OCI-LY7 (cell line): ENCODE results near the gene ACTL8.

Experiments used
- EZH2phosphoT487 ChIP-seq: fragments of 200-600 bp; sonication (generic); IDR thresholded peaks from 2 replicates; pipeline ENCODE4 v1.6.1; 2018; ENCODE audit warnings: low read depth, borderline replicate concordance, mild to moderate bottlenecking, mixed run types, antibody characterized with exemption, low read length, moderate library complexity, mixed read lengths
- TF ChIP-seq, protein P1 (sequence below): fragments of 200-600 bp; sonication (generic); conservative IDR thresholded peaks from 2 replicates; pipeline ENCODE4 v1.5.1; 2014; ENCODE audit warnings: mild to moderate bottlenecking, antibody characterized with exemption, low read length, moderate library complexity, mixed read lengths

DNA sequence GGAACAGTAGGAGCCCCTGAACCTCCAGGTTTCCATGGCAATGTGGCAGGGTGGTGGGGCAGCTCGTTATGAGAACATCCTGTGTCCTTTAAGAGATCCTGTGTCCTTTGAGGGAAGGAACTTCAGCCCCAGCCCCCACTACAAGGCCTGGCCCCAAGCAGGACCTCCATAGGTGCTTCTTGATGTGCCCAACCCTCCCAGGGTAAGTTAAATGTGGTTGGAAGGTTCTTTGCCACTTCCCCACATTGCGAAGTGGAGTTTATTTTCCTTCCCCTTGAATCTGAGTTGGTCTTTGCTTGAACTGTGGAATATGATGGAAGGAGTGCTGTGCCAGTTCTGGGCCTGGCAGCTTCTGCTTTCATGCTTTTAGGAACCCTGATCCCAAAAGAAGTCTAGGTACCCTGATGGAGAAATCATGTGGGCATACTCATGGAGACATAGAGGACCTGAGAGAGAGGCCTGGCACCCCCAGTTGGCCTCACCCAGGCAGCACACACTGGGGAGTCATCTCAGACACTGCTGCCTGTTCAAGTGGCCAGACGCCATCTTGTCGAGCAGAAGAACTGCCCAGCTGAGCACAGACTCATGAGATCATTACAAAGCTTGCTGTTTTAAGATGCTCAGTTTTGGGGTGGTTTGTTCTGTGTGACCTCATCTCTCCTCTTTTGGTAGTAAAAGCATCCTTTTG is 44.1 kb upstream of the ACTL8 start:
- TF ChIP-seq, protein P1, sequence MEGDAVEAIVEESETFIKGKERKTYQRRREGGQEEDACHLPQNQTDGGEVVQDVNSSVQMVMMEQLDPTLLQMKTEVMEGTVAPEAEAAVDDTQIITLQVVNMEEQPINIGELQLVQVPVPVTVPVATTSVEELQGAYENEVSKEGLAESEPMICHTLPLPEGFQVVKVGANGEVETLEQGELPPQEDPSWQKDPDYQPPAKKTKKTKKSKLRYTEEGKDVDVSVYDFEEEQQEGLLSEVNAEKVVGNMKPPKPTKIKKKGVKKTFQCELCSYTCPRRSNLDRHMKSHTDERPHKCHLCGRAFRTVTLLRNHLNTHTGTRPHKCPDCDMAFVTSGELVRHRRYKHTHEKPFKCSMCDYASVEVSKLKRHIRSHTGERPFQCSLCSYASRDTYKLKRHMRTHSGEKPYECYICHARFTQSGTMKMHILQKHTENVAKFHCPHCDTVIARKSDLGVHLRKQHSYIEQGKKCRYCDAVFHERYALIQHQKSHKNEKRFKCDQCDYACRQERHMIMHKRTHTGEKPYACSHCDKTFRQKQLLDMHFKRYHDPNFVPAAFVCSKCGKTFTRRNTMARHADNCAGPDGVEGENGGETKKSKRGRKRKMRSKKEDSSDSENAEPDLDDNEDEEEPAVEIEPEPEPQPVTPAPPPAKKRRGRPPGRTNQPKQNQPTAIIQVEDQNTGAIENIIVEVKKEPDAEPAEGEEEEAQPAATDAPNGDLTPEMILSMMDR, result no peak
- no peak for TF ChIP-seq EZH2phosphoT487
